GM19467 (cell line): ENCODE results near the gene HOMER3.
"Not testable (repeated sequence)": the region's sequence is repeated elsewhere in the genome, so short reads cannot be mapped to it uniquely, and the experiment has no call there.

ENCODE experiments used
- ATAC-seq: cut with Tn5 transposase; IDR thresholded peaks from one replicate; pipeline ENCODE4 v1.9.1; 2021; ENCODE audit warnings: mild to moderate bottlenecking, moderate library complexity; ENCODE audit not compliant: unreplicated experiment

Gene HOMER3

GRCh38 chr19:18954094-18954493 lies 13.1 kb upstream of the HOMER3 start:
- ATAC-seq = no peak

DNA sequence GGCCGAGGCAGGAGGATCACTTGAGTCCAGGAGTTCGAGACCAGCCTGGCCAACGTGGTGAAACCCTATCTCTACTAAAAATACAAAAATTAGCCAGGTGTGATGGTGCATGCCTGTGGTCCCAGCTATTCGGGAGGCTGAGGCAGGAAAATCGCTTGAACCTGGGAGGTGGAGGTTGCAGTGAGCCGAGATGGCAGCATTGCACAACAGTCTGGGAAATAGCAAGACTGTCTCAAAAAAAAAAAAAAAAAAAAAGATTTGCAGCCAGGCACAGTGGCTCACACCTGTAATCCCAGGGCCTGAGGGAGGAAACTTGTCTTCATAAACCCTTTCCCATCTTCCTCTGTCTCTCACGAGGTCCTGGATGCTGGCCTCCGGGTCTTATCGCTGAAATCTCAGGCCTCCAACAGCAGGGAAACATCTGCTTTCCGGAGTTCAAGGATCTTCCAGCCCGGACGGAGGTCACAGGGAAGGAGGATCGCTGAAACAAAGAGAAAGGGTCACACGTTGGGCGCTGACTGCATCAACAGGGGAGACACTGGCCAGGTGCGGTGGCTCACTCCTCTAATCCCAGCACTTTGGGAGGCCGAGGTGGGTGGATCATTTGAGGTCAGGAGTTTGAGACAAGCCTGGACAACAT lies 11.5 kb upstream of the HOMER3 start:
- not testable (repeated sequence) for ATAC-seq

- no peak for ATAC-seq
Observed at GRCh38 chr19:18951721-18952281, 10.8 kb upstream of the HOMER3 start.

DNA sequence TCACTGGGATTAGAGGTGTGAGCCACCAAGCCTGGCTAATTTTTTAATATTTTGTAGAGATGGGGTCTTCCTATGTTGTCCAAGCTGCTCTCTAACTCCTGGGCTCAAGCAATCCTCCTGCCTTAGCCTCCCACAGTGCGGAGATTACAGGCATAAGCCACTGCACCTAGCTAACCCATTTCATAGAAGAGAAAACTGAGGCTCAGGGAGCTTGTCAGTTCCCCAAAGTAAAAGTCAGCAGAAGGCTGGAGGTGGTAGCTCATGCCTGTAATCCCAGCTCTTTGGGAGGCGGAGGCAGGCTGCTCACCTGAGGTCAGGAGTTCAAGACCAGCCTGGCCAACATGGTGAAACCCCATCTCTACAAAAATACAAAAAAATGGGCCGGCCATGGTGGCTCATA lies 8.8 kb upstream of the HOMER3 start:
- ATAC-seq = no peak

- no peak for ATAC-seq
Observed at GRCh38 chr19:18948976-18949356, 7.9 kb upstream of the HOMER3 start.

DNA sequence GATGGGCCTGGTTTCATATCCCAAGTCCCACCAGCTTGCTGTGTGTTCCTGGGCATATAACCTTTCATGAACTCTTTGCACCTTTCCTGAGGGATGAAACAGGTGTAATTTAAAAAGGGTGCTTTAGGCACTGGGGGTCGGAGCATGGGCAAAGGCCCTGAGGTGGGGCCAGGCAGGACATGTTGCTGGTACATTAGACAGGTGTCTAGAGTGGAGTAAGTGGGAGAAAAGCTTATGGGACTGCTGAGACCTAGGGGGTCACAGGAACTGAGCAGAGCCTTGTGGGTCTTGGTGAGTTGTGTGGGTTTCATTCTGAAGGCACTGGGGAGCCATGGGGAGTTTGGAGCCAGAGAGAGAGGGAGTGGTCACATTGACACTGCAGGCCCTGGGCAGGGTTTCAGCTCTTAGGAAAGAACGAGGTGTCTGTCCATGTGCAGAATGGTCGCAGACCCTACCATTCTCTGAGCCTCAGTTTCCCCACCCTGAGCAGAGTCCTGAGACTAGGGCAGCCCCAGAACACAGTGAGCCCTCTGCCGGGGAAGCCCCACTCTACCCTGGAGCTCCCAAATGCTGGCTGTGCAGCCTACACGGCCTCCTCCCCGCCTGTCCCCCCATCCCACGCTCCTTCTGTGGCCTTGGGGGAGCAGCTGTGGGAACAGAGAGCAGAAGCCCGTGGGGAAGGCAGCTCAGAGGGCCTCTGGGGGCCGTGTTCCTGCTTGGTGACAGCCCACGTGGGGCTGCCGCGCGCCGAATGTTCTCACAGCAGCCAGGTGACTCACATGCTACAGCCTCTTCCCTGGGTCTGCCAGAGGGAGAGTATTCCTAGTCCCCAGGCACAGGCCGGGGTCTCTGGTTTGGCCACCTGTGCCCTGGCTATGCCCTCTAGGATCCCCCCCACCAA lies 7.3 kb upstream of the HOMER3 start:
- ATAC-seq = no peak

DNA sequence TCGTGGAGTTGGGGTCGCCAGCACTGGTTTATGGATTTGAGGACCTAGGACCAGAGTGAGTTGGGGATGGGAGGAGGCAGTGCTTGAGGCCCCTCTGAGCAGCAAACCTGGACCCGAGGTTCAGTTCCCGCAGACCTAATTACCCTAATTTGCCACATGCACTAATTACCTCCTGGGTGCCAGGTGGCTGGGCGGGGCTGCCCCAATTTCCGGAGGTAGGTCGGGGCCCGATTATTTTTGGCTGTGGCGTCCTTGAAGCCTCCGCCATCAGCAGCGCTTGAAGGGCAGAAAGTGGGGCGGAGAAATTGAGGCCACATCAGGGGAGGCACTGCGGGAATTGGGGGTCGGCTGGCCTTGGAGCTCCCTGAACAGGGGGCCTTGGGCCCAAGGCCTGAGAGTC lies 5.9 kb upstream of the HOMER3 start:
- no peak for ATAC-seq

DNA sequence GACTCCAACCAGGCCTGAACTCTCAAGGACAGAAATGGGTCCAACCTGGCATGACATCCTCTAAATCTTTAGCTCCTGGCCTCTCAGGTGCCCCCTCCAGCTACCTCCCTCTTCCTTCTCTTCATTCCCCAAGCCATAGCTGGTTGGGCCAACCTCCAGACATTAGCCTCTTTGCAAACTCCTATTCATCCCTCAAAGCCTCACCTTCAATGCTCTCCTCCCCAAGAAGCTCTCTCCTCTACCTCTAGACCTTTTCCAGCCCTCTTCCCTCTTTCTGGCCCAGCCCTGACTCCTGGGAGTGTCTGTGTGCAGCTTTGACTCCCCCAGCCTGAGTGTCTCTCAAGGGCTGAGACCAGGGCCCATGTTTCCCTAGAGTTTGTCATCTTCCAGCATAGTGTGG lies 5.3 kb upstream of the HOMER3 start:
- no peak for ATAC-seq

GRCh38 chr19:18945297-18945696 lies 4.3 kb upstream of the HOMER3 start:
- no peak for ATAC-seq

- no peak for ATAC-seq
Observed at GRCh38 chr19:18943465-18943864, 2.4 kb upstream of the HOMER3 start.

DNA sequence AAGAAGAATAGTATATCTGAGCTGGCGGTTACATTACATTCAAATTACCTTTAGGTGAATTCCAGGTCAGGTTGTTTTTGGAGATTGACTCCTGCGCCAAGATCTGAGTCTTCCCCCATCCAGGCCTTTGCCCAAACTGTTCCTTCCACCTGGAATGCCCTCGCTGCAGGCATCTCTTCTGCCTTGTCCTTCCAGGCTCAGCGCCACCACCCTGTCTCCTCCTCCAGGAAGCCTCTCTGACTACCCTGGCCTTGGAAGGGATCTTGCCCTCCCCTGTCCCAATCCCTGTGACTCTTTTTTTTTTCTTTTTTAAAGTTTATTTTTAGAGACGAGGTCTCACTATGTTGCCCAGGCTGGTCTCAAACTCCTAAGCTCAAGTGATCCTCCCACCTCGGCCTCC lies 1.7 kb upstream of the HOMER3 start:
- no peak for ATAC-seq

DNA sequence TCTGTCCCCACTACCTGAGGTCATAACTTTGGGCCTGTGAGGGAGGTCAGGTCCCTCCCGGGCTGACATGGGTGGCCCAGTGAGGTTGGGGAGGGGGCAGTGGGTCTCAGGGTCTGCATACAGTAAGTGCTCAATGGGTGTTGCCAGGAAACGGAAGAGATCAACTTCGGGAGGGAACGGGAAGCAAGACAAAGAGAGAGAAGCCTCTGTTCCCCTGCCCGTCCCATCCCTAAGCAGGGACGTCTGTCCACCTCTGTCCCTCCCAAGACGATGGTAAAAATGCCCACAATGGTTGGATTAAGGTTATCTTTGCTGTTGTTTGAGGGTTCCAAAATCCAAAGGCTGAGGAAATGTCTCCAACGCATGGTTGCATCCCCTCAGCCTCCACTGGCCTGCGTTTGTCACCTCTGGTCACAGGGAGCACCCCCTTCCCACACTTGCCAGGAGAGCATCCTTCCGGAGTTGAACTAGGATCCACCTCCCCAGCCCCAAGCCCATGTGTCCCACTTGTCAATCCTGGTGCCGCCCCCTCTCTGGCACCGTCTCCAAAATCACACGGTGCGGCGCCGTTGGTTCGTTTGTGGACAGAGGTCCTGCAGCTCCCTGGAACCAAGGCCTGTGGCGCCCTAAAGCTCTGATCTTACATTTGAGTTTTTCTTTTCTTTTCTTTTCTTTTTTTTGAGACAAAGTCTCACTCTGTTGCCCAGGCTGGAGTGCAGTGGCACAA lies 774 bp upstream of the HOMER3 start:
- ATAC-seq = no peak

GRCh38 chr19:18939922-18940768 lies 872 bp downstream of the HOMER3 start:
- no peak for ATAC-seq

DNA sequence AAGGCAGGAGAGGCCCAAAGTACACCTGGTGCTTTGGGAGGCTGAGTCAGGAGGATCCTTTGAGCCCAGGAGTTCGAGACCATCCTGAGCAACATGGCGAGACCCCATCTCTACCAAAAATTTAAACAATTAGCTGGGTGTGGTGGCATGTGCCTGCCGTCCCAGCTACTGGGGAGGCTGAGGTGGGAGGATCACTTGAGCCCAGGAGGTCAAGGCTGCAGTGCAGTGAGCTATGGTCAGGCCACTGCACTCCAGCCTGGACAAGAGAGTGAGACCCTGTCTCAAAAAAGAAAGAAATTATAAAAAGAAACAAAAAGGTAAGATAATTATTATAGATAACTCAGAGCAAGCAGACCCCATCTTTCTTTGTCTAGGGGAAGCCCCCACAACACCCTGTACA lies 1.9 kb downstream of the HOMER3 start:
- ATAC-seq = no peak

DNA sequence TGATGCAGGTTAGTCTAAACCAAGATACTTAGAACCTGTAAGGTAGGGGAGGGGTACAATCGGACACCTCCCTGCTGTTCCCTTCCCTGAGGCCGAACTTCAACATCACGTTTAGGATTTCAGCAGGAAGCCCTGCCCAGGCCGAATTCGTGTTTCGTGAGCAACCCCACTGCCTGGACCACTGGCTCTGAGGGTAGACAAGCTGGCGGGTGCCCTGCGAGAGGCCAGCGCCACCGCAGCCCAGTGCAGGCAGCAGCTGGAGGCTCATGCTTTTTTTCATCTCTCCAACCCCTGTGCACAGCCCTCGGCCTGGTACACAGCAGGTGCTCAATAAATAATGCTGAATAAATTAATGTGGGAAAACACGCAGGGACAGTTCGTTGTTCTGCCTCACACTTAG lies 7.7 kb downstream of the HOMER3 start:
- ATAC-seq = no peak

DNA sequence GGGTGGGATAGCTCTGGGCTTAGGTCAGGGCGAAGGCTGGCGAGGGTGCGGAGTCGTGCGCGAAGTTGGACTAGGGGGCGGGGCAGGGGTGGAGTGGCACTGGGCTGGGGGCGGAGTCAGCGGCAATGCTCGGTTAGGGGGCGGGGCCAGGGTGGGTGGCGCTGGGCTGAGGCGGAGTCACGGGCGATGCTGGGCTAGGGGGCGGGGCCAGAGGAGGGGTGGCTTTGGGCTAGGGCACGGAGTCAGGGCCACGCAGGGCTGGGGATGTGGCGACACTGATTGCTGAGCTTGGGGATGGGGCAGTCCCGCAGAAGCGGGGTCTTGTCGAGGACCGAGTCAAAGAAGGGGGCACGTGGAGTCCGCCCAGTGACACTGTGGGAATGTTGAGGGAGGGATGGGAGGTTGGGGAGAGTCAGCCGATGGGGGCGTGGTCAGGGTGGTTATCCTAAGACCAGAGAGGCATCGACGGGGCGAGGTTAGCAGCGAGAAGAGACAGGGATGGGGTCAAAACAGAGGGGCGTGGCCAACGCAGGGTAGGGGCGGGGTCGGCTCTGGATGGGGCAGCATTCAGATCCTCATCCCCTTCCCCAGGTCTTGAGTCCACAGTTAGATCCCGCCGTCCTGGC lies 8.7 kb downstream of the HOMER3 start:
- no peak for ATAC-seq

- no peak for ATAC-seq
Observed at GRCh38 chr19:18931316-18932162, 9.5 kb downstream of the HOMER3 start.

DNA sequence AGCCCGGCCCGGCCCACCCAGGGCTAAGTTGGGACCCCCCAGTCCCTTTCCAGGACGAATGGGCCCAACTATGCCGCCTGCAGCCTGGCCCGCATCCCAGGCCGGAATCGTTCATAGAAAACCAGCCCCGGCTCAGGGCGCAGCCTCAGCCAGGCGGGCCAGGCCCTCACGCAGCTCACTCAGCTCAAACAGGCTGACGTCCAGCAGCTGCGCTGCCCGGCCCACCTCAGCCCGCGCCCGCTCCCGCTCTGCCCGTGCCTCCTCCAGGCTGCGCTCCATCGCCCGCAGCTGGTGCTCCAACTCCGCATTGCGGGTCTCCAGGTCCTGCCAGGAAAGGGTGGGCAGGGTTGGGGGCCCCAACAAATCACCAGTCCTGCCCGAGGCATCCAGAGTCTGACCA lies 11.7 kb downstream of the HOMER3 start:
- no peak for ATAC-seq
